Measurements from ENCODE around the gene MGARP.

GRCh38 chr4:139275281-139275735, 4.7 kb downstream of the MGARP start:
- TF ChIP-seq CTCF (IDR thresholded peaks at IDR 0.05; ENCODE audit: insufficient read depth, low read depth, low read length), result no peak
- no peak for TF ChIP-seq EZH2 (IDR thresholded peaks at IDR 0.05; ENCODE audit: insufficient read depth, low read length)
